Heart right ventricle (tissue), 16 donors: ENCODE results near the gene NR1I2. TPM values are rescaled to one million over a fixed set of nuclear protein-coding genes. Genes with fewer than 3 reads are reported as not detected.

Source experiments
- ATAC-seq, 8 donors: fragments of 200-7000 bp; cut with Tn5 transposase; one replicate each; pipeline ENCODE4 v1.9.1; 2020; ENCODE audit warnings: mild to moderate bottlenecking in 8 of 8, moderate library complexity in 8 of 8, moderate number of reproducible peaks in 1 of 8
- DNase-seq, 2 donors: peaks; one replicate each; pipeline ENCODE4 v3.0.0-alpha.2; 2020
- H3K27ac ChIP-seq, 10 donors: fragments of 200-600 bp; sonication (generic) in 2 of 10; one replicate each; pipeline versions ENCODE4 v1.5.0 to v1.8.0; 2020 to 2022; ENCODE audit warnings: mild to moderate bottlenecking in 3 of 10
- H3K27me3 ChIP-seq, 7 donors: fragments of 200-600 bp; one replicate each; pipeline ENCODE4 v1.8.0; 2021 to 2022; ENCODE audit warnings: mild to moderate bottlenecking in 2 of 7
- H3K36me3 ChIP-seq, 9 donors: fragments of 200-600 bp; sonication (generic) in 1 of 9; one replicate each; pipeline versions ENCODE4 v1.5.0 to v1.8.0; 2020 to 2022; ENCODE audit warnings: mild to moderate bottlenecking in 2 of 9
- H3K4me1 ChIP-seq, 9 donors: fragments of 200-600 bp; sonication (generic) in 1 of 9; one replicate each; pipeline versions ENCODE4 v1.5.0 to v1.8.0; 2020 to 2022; ENCODE audit warnings: mild to moderate bottlenecking in 4 of 9
- H3K4me3 ChIP-seq, 10 donors: fragments of 200-600 bp; sonication (generic) in 2 of 10; one replicate each; pipeline versions ENCODE4 v1.5.0 to v1.8.0; 2020 to 2022; ENCODE audit warnings: mild to moderate bottlenecking in 7 of 10, moderate library complexity in 2 of 10
- H3K9me3 ChIP-seq, 11 donors: fragments of 200-600 bp in 10 of 11; sonication (generic) in 2 of 11; one replicate each; pipeline versions ENCODE4 v1.5.0 to v1.8.0; 2013 to 2022; ENCODE audit warnings: mild to moderate bottlenecking in 2 of 11, control low read depth in 1 of 11, moderate library complexity in 1 of 11
- WGBS, 2 donors: extraction: QIAGEN DNeasy Blood & Tissue Kit; methylation state at CpG; one replicate each; pipeline ENCODE4 v1.1.7; 2013; ENCODE audit warnings: inconsistent platforms in 1 of 2; 5-methylcytosine and 5-hydroxymethylcytosine counted together
- intact Hi-C, 10 donors: fragments of 100-400 bp; cut with DNase I; formaldehyde crosslinking; loops; one replicate each; pipeline versions ENCODE4 v1.11.1 to v1.14.2; 2022
- polyA plus RNA-seq, 2 donors: library from polyadenylated mRNA; stranded (reverse); fragments of 200-250 nt; gene quantifications; one replicate each; pipeline ENCODE4 v1.2.3, GENCODE V29; 2013
- total RNA-seq, 10 donors: library from RNA; stranded (reverse); fragmentation: NEBNext Ultra II Directional in 3 of 10; extraction: Animal tissue kit (Norgen Biotek cat#: 25700) in 3 of 10; gene quantifications; one replicate each; pipeline versions ENCODE4 v1.2.1 to v1.2.4, GENCODE V29; 2021 to 2023
- TF ChIP-seq, protein P1 (sequence below), 9 donors: fragments of 200-600 bp; sonication (generic) in 2 of 9; IDR thresholded peaks; one replicate each; pipeline versions ENCODE4 v1.5.0 to v1.8.0; 2021 to 2022; ENCODE audit warnings: antibody characterized with exemption in 9 of 9, mild to moderate bottlenecking in 5 of 9, moderate library complexity in 1 of 9
- donor health status: Arrhythmogenic right ventricular cardiomyopathy.
- donor health status: ischemic (EF 13 %, LVEDD 7.1; RV severe dilation, severe dysfunction).
- donor health status: healthy with polysubstance abuse.
- donor health status: DM: no; HTN: yes; CAD: no.
- donor health status: DM: no; HTN: no; CAD: no.
- donor health status: ischemic (EF 25% LVEDD 6.9; RV normal size, moderate dysfunction).
- donor health status: ischemic (EF 25% LVEDD 5.7; RV mildly dilated, moderate dysfunction).
- donor health status: healthy.
- donor health status: DM: yes; HTN: yes; CAD: no.
- donor health status: Ischemic cardiomyopathy.
- donor health status: ischemic (EF 35%, LVEDD 5.7; RV mildly dilated, moderate dysfunction).
- donor health status: nonischemic (EF 11% LVEDD 7.7; RV severe dilation, severe dysfunction).
- donor health status: DM: yes; HTN: yes; CAD: no.
- donor health status: PGD.
- donor health status: ischemic (EF 29% LVEDD 5.4; RV normal size, mild dysfunction).
- donor health status: nonischemic (EF 23%, LVEDD 6.1; RV moderate dilation, normal function).

Gene NR1I2
- total and polyA plus RNA-seq, 12 donors = 0.03 to 0.31 (median 0.21) TPM; not detected in 3

DNA sequence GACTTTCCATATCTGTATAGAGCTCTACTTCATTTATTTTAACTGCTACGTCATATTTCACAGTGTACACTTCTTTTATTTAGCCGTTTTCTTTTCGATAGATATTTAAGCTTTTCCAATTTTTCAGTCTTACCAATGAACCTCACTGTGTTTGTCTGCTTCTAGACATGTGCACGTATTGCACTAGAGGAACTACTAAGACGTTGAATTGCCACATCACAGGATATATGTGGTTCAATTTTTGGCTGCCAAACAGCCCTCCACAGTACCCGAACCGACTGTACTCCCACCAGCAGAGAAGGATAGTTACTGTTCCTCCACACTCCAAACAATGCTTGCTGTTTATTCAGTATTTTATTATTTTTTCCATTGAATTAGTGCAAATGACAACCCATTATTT lies 2.0 kb downstream of the NR1I2 start:
- H3K9me3 ChIP-seq = no peaks in the 10 kb centered on the region
- TF ChIP-seq, protein P1, sequence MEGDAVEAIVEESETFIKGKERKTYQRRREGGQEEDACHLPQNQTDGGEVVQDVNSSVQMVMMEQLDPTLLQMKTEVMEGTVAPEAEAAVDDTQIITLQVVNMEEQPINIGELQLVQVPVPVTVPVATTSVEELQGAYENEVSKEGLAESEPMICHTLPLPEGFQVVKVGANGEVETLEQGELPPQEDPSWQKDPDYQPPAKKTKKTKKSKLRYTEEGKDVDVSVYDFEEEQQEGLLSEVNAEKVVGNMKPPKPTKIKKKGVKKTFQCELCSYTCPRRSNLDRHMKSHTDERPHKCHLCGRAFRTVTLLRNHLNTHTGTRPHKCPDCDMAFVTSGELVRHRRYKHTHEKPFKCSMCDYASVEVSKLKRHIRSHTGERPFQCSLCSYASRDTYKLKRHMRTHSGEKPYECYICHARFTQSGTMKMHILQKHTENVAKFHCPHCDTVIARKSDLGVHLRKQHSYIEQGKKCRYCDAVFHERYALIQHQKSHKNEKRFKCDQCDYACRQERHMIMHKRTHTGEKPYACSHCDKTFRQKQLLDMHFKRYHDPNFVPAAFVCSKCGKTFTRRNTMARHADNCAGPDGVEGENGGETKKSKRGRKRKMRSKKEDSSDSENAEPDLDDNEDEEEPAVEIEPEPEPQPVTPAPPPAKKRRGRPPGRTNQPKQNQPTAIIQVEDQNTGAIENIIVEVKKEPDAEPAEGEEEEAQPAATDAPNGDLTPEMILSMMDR (IDR thresholded peaks at IDR 0.05) = no peak
- no peak for ATAC-seq
- H3K36me3 ChIP-seq = no peaks in the 10 kb centered on the region
- WGBS, 2 donors = 75 to 77% methylated on average over 7 of the region's 7 CpGs
- intact Hi-C loops = loop anchor here in 1 of 10 donors (5.0 kb wide), 1 partner anchor 42 kb away; no protein-coding TSS in a partner anchor
- no peak for DNase-seq
- H3K4me3 ChIP-seq = no peak overlapping the region
- H3K27ac ChIP-seq = no peak overlapping the region
- H3K27me3 ChIP-seq = no peaks in the 10 kb centered on the region
- H3K4me1 ChIP-seq = peaks cover 0 to 8% (median 0%) of the 10 kb centered on the region in 9 donors

DNA sequence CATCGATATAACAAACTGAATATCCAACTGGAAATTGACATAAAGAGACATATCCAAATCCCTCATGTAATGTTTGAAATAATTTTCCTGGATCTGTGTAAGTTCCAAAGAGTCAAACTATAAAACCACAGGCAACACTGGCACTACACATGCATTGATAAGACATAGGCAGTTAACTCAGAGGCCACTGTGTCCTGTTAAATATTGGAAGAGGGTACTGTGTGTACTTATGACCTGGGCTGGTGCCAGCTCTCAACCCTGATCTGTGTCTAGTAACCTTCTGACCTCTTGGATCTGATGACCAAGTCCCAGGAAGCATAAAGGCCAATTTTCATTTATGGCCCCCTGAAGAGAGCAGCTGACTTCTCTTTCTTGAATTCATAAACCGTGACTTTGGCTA lies 4.5 kb downstream of the NR1I2 start:
- no peaks in the 10 kb centered on the region for H3K4me1 ChIP-seq
- TF ChIP-seq, protein P1 (IDR thresholded peaks at IDR 0.05) = no peak
- H3K36me3 ChIP-seq = no peaks in the 10 kb centered on the region
- no peaks in the 10 kb centered on the region for H3K9me3 ChIP-seq
- 88 to 89% methylated on average over 2 of the region's 2 CpGs for WGBS, 2 donors
- DNase-seq = no peak
- no peak overlapping the region for H3K4me3 ChIP-seq
- no peaks in the 10 kb centered on the region for H3K27me3 ChIP-seq
- intact Hi-C loops = no loop called here
- no peak for ATAC-seq
- no peak overlapping the region for H3K27ac ChIP-seq

DNA sequence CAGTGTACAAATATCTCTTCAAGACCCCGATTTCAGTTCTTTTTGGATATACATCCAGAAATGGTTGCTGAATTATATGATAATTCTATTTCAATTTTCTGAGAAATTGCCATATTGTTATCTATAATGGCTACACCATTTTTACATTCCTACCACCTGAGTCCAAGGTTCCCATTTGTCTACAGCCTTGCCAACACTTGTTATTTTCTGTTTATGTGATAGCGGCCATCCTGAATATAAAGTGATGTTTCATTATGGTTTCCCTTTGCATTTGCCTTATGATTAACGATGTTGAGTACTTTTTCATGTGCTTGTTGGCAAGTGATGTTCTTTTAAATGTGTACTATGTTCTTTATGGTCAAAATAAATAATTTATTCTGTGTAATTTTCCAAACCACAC lies 8.5 kb downstream of the NR1I2 start:
- WGBS, 2 donors = 92 to 96% methylated on average over 3 of the region's 3 CpGs
- Histone ChIP-seq H3K4me1 (peaks cover 0 to 3% (median 0%) of the 10 kb centered on the region in 9 donors), H3K9me3 (no peaks in the 10 kb centered on the region), H3K4me3 (no peak overlapping the region), H3K27me3 (no peaks in the 10 kb centered on the region), H3K27ac (no peak overlapping the region), H3K36me3 (no peaks in the 10 kb centered on the region)
- DNase-seq (no peak), ATAC-seq (no peak)
- TF ChIP-seq, protein P1 (IDR thresholded peaks at IDR 0.05) = no peak
- intact Hi-C loops = no loop called here

DNA sequence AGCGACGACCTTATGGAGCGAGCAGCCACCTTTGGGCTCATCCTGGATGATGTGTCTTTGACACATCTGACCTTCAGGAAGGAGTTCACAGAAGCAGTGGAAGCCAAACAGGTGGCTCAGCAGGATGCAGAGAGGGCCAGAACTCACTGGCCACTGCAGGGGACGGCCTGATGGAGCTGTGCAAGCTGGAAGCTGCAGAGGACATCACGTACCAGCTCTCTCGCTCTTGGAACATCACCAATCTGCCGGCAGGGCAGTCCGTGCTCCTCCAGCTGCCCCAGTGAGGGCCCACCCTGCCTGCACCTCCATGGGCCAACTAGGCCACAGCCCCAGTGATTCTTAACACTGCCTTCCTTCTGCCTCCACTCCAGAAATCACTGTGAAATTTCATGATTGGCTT lies 10.4 kb downstream of the NR1I2 start:
- no peak overlapping the region for H3K4me3 ChIP-seq
- H3K36me3 ChIP-seq = no peaks in the 10 kb centered on the region
- TF ChIP-seq, protein P1 (IDR thresholded peaks at IDR 0.05) = no peak
- H3K9me3 ChIP-seq = no peaks in the 10 kb centered on the region
- ATAC-seq (no peak), DNase-seq (no peak)
- intact Hi-C loops = no loop called here
- H3K4me1 ChIP-seq = peaks cover 0 to 4% (median 0%) of the 10 kb centered on the region in 9 donors
- no peak overlapping the region for H3K27ac ChIP-seq
- no peaks in the 10 kb centered on the region for H3K27me3 ChIP-seq
- 95 to 96% methylated on average over 8 of the region's 8 CpGs for WGBS, 2 donors
